ENCODE results near the gene MCUB. TPM values are rescaled to one million over a fixed set of nuclear protein-coding genes. Genes with fewer than 3 reads are reported as not detected.

MCUB gene
- total RNA-seq, 1 donor from 2014 or later: 3.9 TPM

- peaks cover 36% of the 10 kb centered on the region for H3K36me3 Mint-ChIP-seq (ENCODE audit: insufficient read depth)
- H3K4me1 Mint-ChIP-seq (ENCODE audit: low read depth): no peaks in the 10 kb centered on the region
- H3K27ac Mint-ChIP-seq: no peak overlapping the region
- DNase-seq (ENCODE audit: low spot score, unreplicated experiment): no peak
- H3K27me3 Mint-ChIP-seq: no peaks in the 10 kb centered on the region
- no peaks in the 10 kb centered on the region for H3K9me3 Mint-ChIP-seq (ENCODE audit: low read depth)
- TF ChIP-seq, protein P1, sequence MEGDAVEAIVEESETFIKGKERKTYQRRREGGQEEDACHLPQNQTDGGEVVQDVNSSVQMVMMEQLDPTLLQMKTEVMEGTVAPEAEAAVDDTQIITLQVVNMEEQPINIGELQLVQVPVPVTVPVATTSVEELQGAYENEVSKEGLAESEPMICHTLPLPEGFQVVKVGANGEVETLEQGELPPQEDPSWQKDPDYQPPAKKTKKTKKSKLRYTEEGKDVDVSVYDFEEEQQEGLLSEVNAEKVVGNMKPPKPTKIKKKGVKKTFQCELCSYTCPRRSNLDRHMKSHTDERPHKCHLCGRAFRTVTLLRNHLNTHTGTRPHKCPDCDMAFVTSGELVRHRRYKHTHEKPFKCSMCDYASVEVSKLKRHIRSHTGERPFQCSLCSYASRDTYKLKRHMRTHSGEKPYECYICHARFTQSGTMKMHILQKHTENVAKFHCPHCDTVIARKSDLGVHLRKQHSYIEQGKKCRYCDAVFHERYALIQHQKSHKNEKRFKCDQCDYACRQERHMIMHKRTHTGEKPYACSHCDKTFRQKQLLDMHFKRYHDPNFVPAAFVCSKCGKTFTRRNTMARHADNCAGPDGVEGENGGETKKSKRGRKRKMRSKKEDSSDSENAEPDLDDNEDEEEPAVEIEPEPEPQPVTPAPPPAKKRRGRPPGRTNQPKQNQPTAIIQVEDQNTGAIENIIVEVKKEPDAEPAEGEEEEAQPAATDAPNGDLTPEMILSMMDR (IDR thresholded peaks at IDR 0.05; ENCODE audit: unreplicated experiment): no peak
- H3K4me3 Mint-ChIP-seq (ENCODE audit: low read depth): no peak overlapping the region
Measured at GRCh38 chr4:109690690-109691410, 130.8 kb downstream of the MCUB start.

DNA sequence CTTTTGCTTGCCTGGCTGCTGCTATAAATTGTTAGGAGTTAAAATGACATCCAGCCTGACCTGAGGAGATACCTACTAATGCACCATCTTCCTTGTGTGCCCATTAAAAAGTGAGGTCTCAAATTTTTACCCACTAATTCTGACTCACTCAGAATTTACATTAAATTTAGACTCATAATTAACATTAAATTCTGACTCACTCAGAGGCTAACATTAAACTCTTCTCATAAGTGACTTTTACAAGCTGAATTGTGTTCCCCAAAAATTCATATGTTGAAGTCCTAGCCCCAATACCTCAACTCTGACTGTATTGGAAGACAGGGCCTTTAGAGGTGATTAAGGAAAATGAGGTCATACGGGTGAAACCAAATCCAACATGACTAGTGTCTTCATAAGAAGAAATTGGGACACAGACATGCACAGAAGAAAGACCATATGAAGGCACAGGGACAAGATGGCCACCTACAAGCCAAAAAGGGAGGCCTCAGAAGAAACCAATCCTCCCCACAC is 131.4 kb downstream of the MCUB start:
- H3K4me3 Mint-ChIP-seq (ENCODE audit: low read depth): no peak overlapping the region
- H3K36me3 Mint-ChIP-seq (ENCODE audit: insufficient read depth): peaks cover 37% of the 10 kb centered on the region
- TF ChIP-seq, protein P1 (IDR thresholded peaks at IDR 0.05; ENCODE audit: unreplicated experiment): no peak
- no peaks in the 10 kb centered on the region for H3K9me3 Mint-ChIP-seq (ENCODE audit: low read depth)
- DNase-seq (ENCODE audit: low spot score, unreplicated experiment): no peak
- no peaks in the 10 kb centered on the region for H3K27me3 Mint-ChIP-seq
- no peaks in the 10 kb centered on the region for H3K4me1 Mint-ChIP-seq (ENCODE audit: low read depth)
- no peak overlapping the region for H3K27ac Mint-ChIP-seq

DNA sequence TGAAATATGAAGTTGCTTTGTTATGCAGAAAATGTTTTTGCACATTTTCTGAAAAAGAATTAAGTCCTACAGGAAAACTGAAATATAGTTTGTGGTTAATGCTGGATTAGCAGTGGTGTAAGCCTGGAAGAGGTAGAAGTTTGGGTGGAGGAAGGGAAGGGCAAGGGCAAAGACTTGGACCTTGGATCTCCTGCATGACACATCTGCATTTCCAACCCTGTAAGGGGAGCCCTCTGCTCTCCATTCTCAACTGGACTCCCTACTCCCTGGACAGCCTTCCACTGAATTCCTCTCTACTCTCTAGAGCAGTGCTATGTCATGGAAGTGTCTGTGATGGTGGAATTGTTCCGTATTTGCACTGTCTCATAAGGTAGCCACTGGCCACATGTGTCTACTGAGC is 138.6 kb downstream of the MCUB start:
- H3K4me3 Mint-ChIP-seq (ENCODE audit: low read depth): no peak overlapping the region
- DNase-seq (ENCODE audit: low spot score, unreplicated experiment): no peak
- H3K27ac Mint-ChIP-seq: no peak overlapping the region
- TF ChIP-seq, protein P1 (IDR thresholded peaks at IDR 0.05; ENCODE audit: unreplicated experiment): no peak
- no peaks in the 10 kb centered on the region for H3K9me3 Mint-ChIP-seq (ENCODE audit: low read depth)
- no peaks in the 10 kb centered on the region for H3K27me3 Mint-ChIP-seq
- peaks cover 31% of the 10 kb centered on the region for H3K36me3 Mint-ChIP-seq (ENCODE audit: insufficient read depth)
- H3K4me1 Mint-ChIP-seq (ENCODE audit: low read depth): peaks cover 20% of the 10 kb centered on the region

- no peak for DNase-seq (ENCODE audit: low spot score, unreplicated experiment)
- Mint-ChIP-seq H3K9me3 (ENCODE audit: low read depth) (no peaks in the 10 kb centered on the region), H3K27me3 (no peaks in the 10 kb centered on the region), H3K27ac (peak overlapping the region; percentile 81), H3K4me3 (ENCODE audit: low read depth) (peak overlapping the region; percentile 12), H3K36me3 (ENCODE audit: insufficient read depth) (peaks cover 25% of the 10 kb centered on the region), H3K4me1 (ENCODE audit: low read depth) (peaks cover 27% of the 10 kb centered on the region)
- TF ChIP-seq, protein P1 (IDR thresholded peaks at IDR 0.05; ENCODE audit: unreplicated experiment): no peak
Measured at GRCh38 chr4:109699553-109700225, 139.6 kb downstream of the MCUB start.

DNA sequence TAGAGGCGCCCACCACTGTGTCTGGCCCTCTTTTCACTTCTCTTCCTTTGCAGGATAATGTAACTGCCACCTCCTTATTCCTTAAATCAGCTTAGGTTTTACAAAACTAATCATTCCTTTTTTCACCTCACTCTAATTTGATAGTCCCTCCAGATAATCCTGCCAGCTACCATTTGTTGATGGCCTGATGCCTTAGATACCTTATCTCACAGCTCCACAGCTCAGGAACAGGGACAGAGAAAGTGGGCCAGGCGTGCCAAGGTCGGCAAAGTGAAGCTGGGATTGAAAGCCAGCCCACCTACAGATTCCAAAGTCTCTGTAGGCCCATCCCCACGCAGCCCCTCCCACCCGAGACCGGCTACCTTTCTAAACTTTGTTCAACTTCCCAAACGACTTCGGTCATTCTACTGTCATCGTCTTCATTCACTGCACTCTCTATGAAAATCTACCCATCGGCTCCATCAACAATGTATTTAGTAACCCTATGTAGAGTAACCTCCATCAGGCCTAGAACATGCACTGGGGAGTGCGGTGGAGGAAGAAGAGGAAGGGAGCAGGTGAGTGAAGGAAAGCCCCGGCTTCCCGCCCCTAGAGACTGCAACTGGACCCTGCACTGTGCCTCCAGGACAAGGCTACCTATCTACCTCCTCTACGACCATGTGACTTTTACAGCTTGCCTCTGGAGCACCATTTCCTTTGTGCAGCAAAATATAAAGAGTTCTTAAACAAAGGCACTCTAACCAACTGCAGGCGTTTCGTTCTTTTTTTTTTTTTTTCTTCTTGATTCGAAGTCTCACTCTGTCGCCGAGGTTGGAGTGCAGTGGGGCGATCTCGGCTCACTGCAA is 141.7 kb downstream of the MCUB start:
- H3K4me1 Mint-ChIP-seq (ENCODE audit: low read depth): peaks cover 27% of the 10 kb centered on the region
- DNase-seq (ENCODE audit: low spot score, unreplicated experiment): peak; percentile 18
- TF ChIP-seq, protein P1 (IDR thresholded peaks at IDR 0.05; ENCODE audit: unreplicated experiment): peak; percentile 31
- H3K27ac Mint-ChIP-seq: peak overlapping the region; percentile 100
- no peaks in the 10 kb centered on the region for H3K27me3 Mint-ChIP-seq
- peaks cover 26% of the 10 kb centered on the region for H3K36me3 Mint-ChIP-seq (ENCODE audit: insufficient read depth)
- H3K4me3 Mint-ChIP-seq (ENCODE audit: low read depth): peak overlapping the region; percentile 96
- H3K9me3 Mint-ChIP-seq (ENCODE audit: low read depth): no peaks in the 10 kb centered on the region
